ENCODE data around the gene TRAK1.

Gene TRAK1

GRCh38 chr3:42095540-42095939 is 4.4 kb downstream of the TRAK1 start:
- in situ Hi-C loops (cut with MboI; ENCODE audit: low sequenced_read_pairs, unreplicated experiment), result loop anchor here (10.0 kb wide), 1 partner anchor 191 kb away; no protein-coding TSS in a partner anchor
- no peak for TF ChIP-seq CTCF (IDR thresholded peaks at IDR 0.05; ENCODE audit: borderline replicate concordance, control extremely low read depth, extremely low read depth, insufficient read depth, missing control alignments)
- DNase-seq (ENCODE audit: low spot score), result no peak

- no peak for TF ChIP-seq CTCF (IDR thresholded peaks at IDR 0.05; ENCODE audit: borderline replicate concordance, control extremely low read depth, extremely low read depth, insufficient read depth, missing control alignments)
- in situ Hi-C loops (cut with MboI; ENCODE audit: low sequenced_read_pairs, unreplicated experiment), result loop anchor here (10.0 kb wide), 1 partner anchor 192 kb away; no protein-coding TSS in a partner anchor
- no peak for DNase-seq (ENCODE audit: low spot score)
Observed at GRCh38 chr3:42096796-42097565, 5.8 kb downstream of the TRAK1 start.

- DNase-seq (ENCODE audit: low spot score), result no peak
- in situ Hi-C loops (cut with MboI; ENCODE audit: low sequenced_read_pairs, unreplicated experiment), result loop anchor here (10.0 kb wide), 1 partner anchor 193 kb away; no protein-coding TSS in a partner anchor
- TF ChIP-seq CTCF (IDR thresholded peaks at IDR 0.05; ENCODE audit: borderline replicate concordance, control extremely low read depth, extremely low read depth, insufficient read depth, missing control alignments), result no peak
Observed at GRCh38 chr3:42097566-42097946, 6.4 kb downstream of the TRAK1 start.

- no peak for TF ChIP-seq CTCF (IDR thresholded peaks at IDR 0.05; ENCODE audit: borderline replicate concordance, control extremely low read depth, extremely low read depth, insufficient read depth, missing control alignments)
- DNase-seq (ENCODE audit: low spot score), result no peak
- in situ Hi-C loops (cut with MboI; ENCODE audit: low sequenced_read_pairs, unreplicated experiment), result loop anchor here (10.0 kb wide), 1 partner anchor 193 kb away; no protein-coding TSS in a partner anchor
Observed at GRCh38 chr3:42098171-42098570, 7.0 kb downstream of the TRAK1 start.

- DNase-seq (ENCODE audit: low spot score), result no peak
- in situ Hi-C loops (cut with MboI; ENCODE audit: low sequenced_read_pairs, unreplicated experiment), result loop anchor here (10.0 kb wide), 1 partner anchor 194 kb away; no protein-coding TSS in a partner anchor
- TF ChIP-seq CTCF (IDR thresholded peaks at IDR 0.05; ENCODE audit: borderline replicate concordance, control extremely low read depth, extremely low read depth, insufficient read depth, missing control alignments), result no peak
Observed at GRCh38 chr3:42099020-42099765, 8.0 kb downstream of the TRAK1 start.

GRCh38 chr3:42101048-42101447 is 9.9 kb downstream of the TRAK1 start:
- no peak for TF ChIP-seq CTCF (IDR thresholded peaks at IDR 0.05; ENCODE audit: borderline replicate concordance, control extremely low read depth, extremely low read depth, insufficient read depth, missing control alignments)
- in situ Hi-C loops (cut with MboI; ENCODE audit: low sequenced_read_pairs, unreplicated experiment), result loop anchor here (25.0 kb wide), 1 partner anchor 336 kb away; no protein-coding TSS in a partner anchor
- no peak for DNase-seq (ENCODE audit: low spot score)

All from GM13976 (cell line).